GM12891 (cell line): ENCODE measurements around the gene IFT27.

Experiments
- DNase-seq: peaks from one replicate; pipeline ENCODE4 v3.0.0; 2011; ENCODE audit warnings: low spot score; ENCODE audit not compliant: insufficient read length
- FAIRE-seq: peaks from 2 replicates; lab custom pipeline; 2011; peaks lifted over from hg19 to GRCh38; lab: Jason Lieb, UNC
- PAX5 ChIP-seq: IDR thresholded peaks from 2 replicates; pipeline ENCODE4 v1.6.1; 2011; ENCODE audit warnings: low read length, moderate library complexity, mild to moderate bottlenecking; ENCODE audit not compliant: insufficient read depth, severe bottlenecking
- POLR2A ChIP-seq: IDR thresholded peaks from 2 replicates; pipeline ENCODE4 v1.6.1; 2011; ENCODE audit warnings: low read depth, low read length, control low read depth
- POLR2AphosphoS5 ChIP-seq: IDR thresholded peaks from 2 replicates; pipeline ENCODE4 v1.6.1; 2011; ENCODE audit warnings: low read depth, low read length, control low read depth
- POU2F2 ChIP-seq: IDR thresholded peaks from 2 replicates; pipeline ENCODE4 v1.6.1; 2011; ENCODE audit warnings: low read depth, mild to moderate bottlenecking, control low read depth, low read length, moderate library complexity
- SPI1 ChIP-seq: IDR thresholded peaks from 2 replicates; pipeline ENCODE4 v1.6.1; 2011; ENCODE audit warnings: low read depth, low read length, control low read depth
- TAF1 ChIP-seq: IDR thresholded peaks from 2 replicates; pipeline ENCODE4 v1.6.1; 2011; ENCODE audit warnings: low read depth, low read length, control low read depth

The IFT27 gene

GRCh38 chr22:36797911-36798673 lies 22.2 kb upstream of the IFT27 start:
- TF ChIP-seq SPI1 (peak; percentile 85), POLR2AphosphoS5 (no peak)
- peak; percentile 72 for FAIRE-seq
- DNase-seq: no peak

GRCh38 chr22:36797374-36797773 lies 21.5 kb upstream of the IFT27 start:
- no peak for FAIRE-seq
- no peak for TF ChIP-seq POU2F2
- TF ChIP-seq POLR2A: no peak
- TF ChIP-seq PAX5: no peak
- no peak for TF ChIP-seq POLR2AphosphoS5
- no peak for TF ChIP-seq TAF1
- TF ChIP-seq SPI1: no peak

GRCh38 chr22:36796552-36797175 lies 20.7 kb upstream of the IFT27 start:
- FAIRE-seq (no peak), DNase-seq (no peak)
- no peak for TF ChIP-seq SPI1
- TF ChIP-seq POLR2A: no peak
- no peak for TF ChIP-seq POU2F2
- no peak for TF ChIP-seq POLR2AphosphoS5
- TF ChIP-seq PAX5: no peak
- no peak for TF ChIP-seq TAF1

More at GRCh38 chr22:36797374-36797773, 21.5 kb upstream of the IFT27 start:
- DNase-seq: no peak

GRCh38 chr22:36795633-36796032 lies 19.7 kb upstream of the IFT27 start:
- no peak for TF ChIP-seq POU2F2
- no peak for TF ChIP-seq PAX5
- no peak for TF ChIP-seq TAF1
- no peak for TF ChIP-seq SPI1
- no peak for TF ChIP-seq POLR2A
- TF ChIP-seq POLR2AphosphoS5: no peak
- FAIRE-seq (no peak), DNase-seq (no peak)

GRCh38 chr22:36790648-36791047 lies 14.7 kb upstream of the IFT27 start:
- peak; percentile 38 for DNase-seq
- TF ChIP-seq TAF1 (no peak), POLR2A (no peak), SPI1 (no peak), POLR2AphosphoS5 (no peak), PAX5 (no peak), POU2F2 (no peak)
- FAIRE-seq: peak; percentile 83

GRCh38 chr22:36787204-36787988 lies 11.5 kb upstream of the IFT27 start:
- no peak for TF ChIP-seq POLR2AphosphoS5
- no peak for TF ChIP-seq TAF1
- no peak for TF ChIP-seq PAX5
- no peak for TF ChIP-seq SPI1
- TF ChIP-seq POLR2A: no peak
- no peak for TF ChIP-seq POU2F2
- FAIRE-seq: no peak
- no peak for DNase-seq

GRCh38 chr22:36783743-36784142 lies 7.8 kb upstream of the IFT27 start:
- no peak for TF ChIP-seq PAX5
- no peak for TF ChIP-seq POLR2A
- TF ChIP-seq POU2F2: no peak
- TF ChIP-seq TAF1: no peak
- TF ChIP-seq POLR2AphosphoS5: no peak
- no peak for TF ChIP-seq SPI1
- FAIRE-seq (no peak), DNase-seq (no peak)

- peak; percentile 83 for DNase-seq
- peak; percentile 93 for FAIRE-seq
- TF ChIP-seq PAX5 (no peak), POU2F2 (peak; percentile 83), POLR2AphosphoS5 (no peak), SPI1 (peak; percentile 45; the same call in 1 of the 2 replicates), TAF1 (no peak)
Measured at GRCh38 chr22:36781656-36782627, 6.0 kb upstream of the IFT27 start.
